Spinal cord (tissue), 10 donors: ENCODE results near the gene TMEM236. TPM values are rescaled to one million over a fixed set of nuclear protein-coding genes. Genes with fewer than 3 reads are reported as not detected.

Source experiments
- DNase-seq, 6 donors: peaks; one replicate each; pipeline versions ENCODE4 v3.0.0 to v3.0.0-alpha.2; 2013 to 2015; ENCODE audit warnings: low spot score in 6 of 6, low read depth in 4 of 6
- H3K27ac ChIP-seq: one replicate; pipeline ENCODE4 v1.5.1; 2013; ENCODE audit warnings: low read depth, low read length, control low read depth
- H3K27me3 ChIP-seq: one replicate; pipeline ENCODE4 v1.6.1; 2013; ENCODE audit warnings: low read length; ENCODE audit not compliant: control insufficient read depth, insufficient read depth
- H3K36me3 ChIP-seq: one replicate; pipeline ENCODE4 v1.6.1; 2013; ENCODE audit warnings: low read length; ENCODE audit not compliant: control insufficient read depth, insufficient read depth
- H3K4me1 ChIP-seq: one replicate; pipeline ENCODE4 v1.6.1; 2013; ENCODE audit warnings: low read length; ENCODE audit not compliant: control insufficient read depth, insufficient read depth
- H3K4me3 ChIP-seq: one replicate; pipeline ENCODE4 v1.5.1; 2013; ENCODE audit warnings: low read depth, low read length, control low read depth
- H3K9me3 ChIP-seq: one replicate; pipeline ENCODE4 v1.6.1; 2013; ENCODE audit warnings: low read length; ENCODE audit not compliant: control insufficient read depth, insufficient read depth
- WGBS: methylation state at CpG from one replicate; pipeline ENCODE4 v1.1.5; 2013; ENCODE audit warnings: missing lambda C conversion rate; ENCODE audit not compliant: insufficient coverage; 5-methylcytosine and 5-hydroxymethylcytosine counted together
- polyA plus RNA-seq, 2 donors: library from polyadenylated mRNA; unstranded; fragments of 120-200 nt; gene quantifications; one replicate each; pipeline ENCODE4 v1.2.1, GENCODE V29; 2013; ENCODE audit not compliant: insufficient read length in 2 of 2
- total RNA-seq, 2 donors: library from RNA; depleted of rRNA in 1 of 2; stranded (reverse); fragments of 120-200 nt in 1 of 2; fragments of >200 nt in 1 of 2; gene quantifications; one replicate each; pipeline versions ENCODE4 v1.2.3 to v1.2.4, GENCODE V29; 2013 to 2014
- donor health status: healthy.

TMEM236 gene
- total and polyA plus RNA-seq, 4 donors: 0.24 to 0.50 (median 0.36) TPM

GRCh38 chr10:17782921-17783665 is 31.1 kb downstream of the TMEM236 start:
- WGBS: 83% methylated on average over 14 of the region's 16 CpGs
- DNase-seq: peak in 1 of 6 donors; percentile 71
- Histone ChIP-seq H3K4me1 (no peaks in the 10 kb centered on the region), H3K27me3 (no peaks in the 10 kb centered on the region), H3K27ac (no peak overlapping the region), H3K4me3 (no peak overlapping the region), H3K36me3 (no peaks in the 10 kb centered on the region), H3K9me3 (no peaks in the 10 kb centered on the region)

DNA sequence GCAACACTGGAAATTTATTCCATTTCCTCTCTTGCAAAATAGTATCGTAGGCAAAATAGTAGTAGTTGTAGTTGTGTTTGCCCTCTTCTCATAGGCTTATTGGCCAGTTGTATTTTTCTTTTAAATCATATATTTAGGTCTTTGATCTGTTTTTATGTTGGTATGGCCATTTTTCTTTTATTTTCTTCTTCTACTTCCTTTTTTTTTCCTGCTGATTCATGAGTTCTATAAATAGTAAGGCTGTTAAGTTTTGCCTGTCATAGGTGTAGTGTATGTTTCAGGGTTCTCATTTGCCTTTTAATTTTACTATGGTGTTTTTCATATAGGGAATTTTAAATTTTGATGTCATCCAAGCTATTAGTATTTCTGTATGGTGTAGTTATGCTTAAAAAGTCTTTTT is 31.8 kb downstream of the TMEM236 start:
- H3K27me3 ChIP-seq: no peaks in the 10 kb centered on the region
- WGBS: no CpG with 5 or more reads among the region's 1 CpG
- H3K4me3 ChIP-seq: no peak overlapping the region
- no peaks in the 10 kb centered on the region for H3K36me3 ChIP-seq
- no peak overlapping the region for H3K27ac ChIP-seq
- H3K9me3 ChIP-seq: no peaks in the 10 kb centered on the region
- no peaks in the 10 kb centered on the region for H3K4me1 ChIP-seq
- no peak for DNase-seq

DNA sequence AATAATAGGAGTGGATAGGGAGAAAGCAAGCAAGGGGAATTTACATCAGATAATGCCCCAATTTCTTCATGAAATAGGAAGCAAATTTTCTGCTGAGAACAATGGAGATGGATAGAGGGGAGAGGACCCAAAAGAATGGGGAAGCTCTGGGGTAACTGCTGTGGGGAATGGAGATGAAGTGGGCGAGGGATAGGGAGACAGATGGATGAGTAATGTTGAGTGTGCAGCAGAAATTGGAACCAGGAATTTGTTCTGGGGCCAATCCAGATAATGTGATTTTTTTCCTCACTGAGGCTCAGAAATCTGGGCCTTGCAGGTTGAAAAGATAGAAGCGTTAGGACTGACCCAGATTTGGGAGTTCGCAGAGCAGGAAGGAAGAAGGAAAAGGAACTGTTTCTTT is 32.7 kb downstream of the TMEM236 start:
- 88% methylated on average over 1 of the region's 3 CpGs for WGBS
- Histone ChIP-seq H3K9me3 (no peaks in the 10 kb centered on the region), H3K4me3 (no peak overlapping the region), H3K27me3 (no peaks in the 10 kb centered on the region), H3K36me3 (no peaks in the 10 kb centered on the region), H3K4me1 (no peaks in the 10 kb centered on the region), H3K27ac (no peak overlapping the region)
- peak in 1 of 6 donors; percentile 15 for DNase-seq

GRCh38 chr10:17785276-17785930 is 33.4 kb downstream of the TMEM236 start:
- WGBS: no CpG with 5 or more reads among the region's 5 CpGs
- H3K27ac ChIP-seq: no peak overlapping the region
- no peaks in the 10 kb centered on the region for H3K27me3 ChIP-seq
- no peak for DNase-seq
- H3K4me1 ChIP-seq: no peaks in the 10 kb centered on the region
- H3K9me3 ChIP-seq: no peaks in the 10 kb centered on the region
- H3K4me3 ChIP-seq: no peak overlapping the region
- no peaks in the 10 kb centered on the region for H3K36me3 ChIP-seq

- Histone ChIP-seq H3K27ac (no peak overlapping the region), H3K27me3 (no peaks in the 10 kb centered on the region), H3K36me3 (no peaks in the 10 kb centered on the region), H3K4me3 (no peak overlapping the region), H3K4me1 (no peaks in the 10 kb centered on the region), H3K9me3 (no peaks in the 10 kb centered on the region)
- peak in 2 of 6 donors; percentile 54 to 61 for DNase-seq
- 82% methylated on average over 8 of the region's 13 CpGs for WGBS
Measured at GRCh38 chr10:17787087-17787961, 35.3 kb downstream of the TMEM236 start.

GRCh38 chr10:17788646-17789045 is 36.6 kb downstream of the TMEM236 start:
- Histone ChIP-seq H3K4me1 (no peaks in the 10 kb centered on the region), H3K27ac (no peak overlapping the region), H3K9me3 (no peaks in the 10 kb centered on the region), H3K36me3 (no peaks in the 10 kb centered on the region), H3K4me3 (no peak overlapping the region), H3K27me3 (no peaks in the 10 kb centered on the region)
- WGBS: 100% methylated on average over 1 of the region's 2 CpGs
- no peak for DNase-seq

- H3K27me3 ChIP-seq: no peaks in the 10 kb centered on the region
- no peak overlapping the region for H3K4me3 ChIP-seq
- no CpG with 5 or more reads among the region's 7 CpGs for WGBS
- no peak for DNase-seq
- no peaks in the 10 kb centered on the region for H3K9me3 ChIP-seq
- no peak overlapping the region for H3K27ac ChIP-seq
- no peaks in the 10 kb centered on the region for H3K4me1 ChIP-seq
- H3K36me3 ChIP-seq: no peaks in the 10 kb centered on the region
Measured at GRCh38 chr10:17789396-17789795, 37.4 kb downstream of the TMEM236 start.

DNA sequence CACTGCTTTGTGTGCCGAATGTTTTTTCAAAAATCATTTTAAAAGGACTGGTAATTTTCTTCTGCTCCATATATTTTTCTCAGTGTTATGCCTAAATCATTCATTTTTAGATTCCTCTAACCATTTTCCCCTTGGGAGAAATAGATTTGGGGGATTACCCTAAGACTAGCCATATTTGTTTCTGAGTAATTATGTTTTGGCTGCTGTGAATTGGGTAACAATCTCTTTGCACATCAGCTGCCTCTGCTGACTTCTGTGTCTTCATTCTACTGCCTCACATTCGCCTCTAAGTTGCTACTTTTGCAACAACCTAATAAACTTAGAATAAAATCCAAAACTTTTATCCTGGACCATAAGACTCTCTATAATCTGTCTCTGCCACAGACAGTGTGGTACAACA is 38.6 kb downstream of the TMEM236 start:
- WGBS: no CpG with 5 or more reads among the region's 2 CpGs
- Histone ChIP-seq H3K36me3 (no peaks in the 10 kb centered on the region), H3K4me3 (no peak overlapping the region), H3K4me1 (no peaks in the 10 kb centered on the region), H3K27ac (no peak overlapping the region), H3K9me3 (no peaks in the 10 kb centered on the region), H3K27me3 (no peaks in the 10 kb centered on the region)
- no peak for DNase-seq

- no peaks in the 10 kb centered on the region for H3K36me3 ChIP-seq
- no peaks in the 10 kb centered on the region for H3K9me3 ChIP-seq
- no peaks in the 10 kb centered on the region for H3K27me3 ChIP-seq
- no peak for DNase-seq
- H3K4me3 ChIP-seq: no peak overlapping the region
- H3K4me1 ChIP-seq: no peaks in the 10 kb centered on the region
- H3K27ac ChIP-seq: no peak overlapping the region
Measured at GRCh38 chr10:17792991-17793390, 41.0 kb downstream of the TMEM236 start.
